Neural progenitor cell (in vitro differentiated cells): ENCODE results near the gene EPHB1. TPM values are rescaled to one million over a fixed set of nuclear protein-coding genes. Genes with fewer than 3 reads are reported as not detected.

ENCODE experiments used
- DNase-seq: peaks from one replicate; pipeline ENCODE4 v3.0.0-alpha.2; 2016; ENCODE audit warnings: low spot score
- H2AFZ ChIP-seq: fragments of 200-600 bp; sonication (generic); replicated peaks from 2 replicates; pipeline ENCODE4 v1.6.1; 2016; ENCODE audit warnings: antibody characterized with exemption
- H3F3A ChIP-seq: fragments of 200-600 bp; sonication (generic); 2 replicates; pipeline ENCODE4 v1.6.1; 2016; ENCODE audit warnings: antibody characterized with exemption, low read depth
- H3K27ac ChIP-seq: fragments of 200-600 bp; sonication (generic); 2 replicates; pipeline ENCODE4 v1.5.1; 2016; ENCODE audit warnings: mild to moderate bottlenecking
- H3K27me3 ChIP-seq: fragments of 200-600 bp; sonication (generic); 2 replicates; pipeline ENCODE4 v1.6.1; 2016; ENCODE audit warnings: mild to moderate bottlenecking, moderate library complexity
- H3K36me3 ChIP-seq: fragments of 200-600 bp; sonication (generic); 2 replicates; pipeline ENCODE4 v1.5.1; 2016
- H3K4me1 ChIP-seq: fragments of 200-600 bp; sonication (generic); 2 replicates; pipeline ENCODE4 v1.6.1; 2016; ENCODE audit warnings: mixed run types
- H3K4me2 ChIP-seq: fragments of 200-600 bp; sonication (generic); 2 replicates; pipeline ENCODE4 v1.6.1; 2016
- H3K4me3 ChIP-seq: fragments of 200-600 bp; sonication (generic); 2 replicates; pipeline ENCODE4 v1.5.1; 2016
- H3K79me2 ChIP-seq: fragments of 200-600 bp; sonication (generic); 2 replicates; pipeline ENCODE4 v1.6.1; 2016; ENCODE audit warnings: low read depth
- H3K9ac ChIP-seq: fragments of 200-600 bp; sonication (generic); 2 replicates; pipeline ENCODE4 v1.6.1; 2016
- H3K9me3 ChIP-seq: fragments of 200-600 bp; sonication (generic); 2 replicates; pipeline ENCODE4 v1.5.1; 2016; ENCODE audit warnings: low read depth
- H4K20me1 ChIP-seq: fragments of 200-600 bp; sonication (generic); 2 replicates; pipeline ENCODE4 v1.6.1; 2016; ENCODE audit warnings: low read depth
- H3K27ac Mint-ChIP-seq: 3 replicates; pipeline ENCODE4 v1.8.0; 2021; ENCODE audit warnings: mixed read lengths
- H3K27me3 Mint-ChIP-seq: 2 replicates; pipeline ENCODE4 v1.8.0; 2022; ENCODE audit warnings: low read depth, mild to moderate bottlenecking, inconsistent platforms, moderate library complexity, mixed read lengths; ENCODE audit not compliant: insufficient read depth
- H3K36me3 Mint-ChIP-seq: 3 replicates; pipeline ENCODE4 v1.8.0; 2021; ENCODE audit warnings: mixed read lengths
- H3K4me1 Mint-ChIP-seq: 3 replicates; pipeline ENCODE4 v1.8.0; 2021; ENCODE audit warnings: mixed read lengths
- H3K4me3 Mint-ChIP-seq: 3 replicates; pipeline ENCODE4 v1.8.0; 2021; ENCODE audit warnings: mild to moderate bottlenecking, moderate library complexity, mixed read lengths
- H3K9me3 Mint-ChIP-seq: 3 replicates; pipeline ENCODE4 v1.8.0; 2020; ENCODE audit warnings: mixed read lengths
- CTCF ChIP-seq: fragments of 200-600 bp; sonication (generic); IDR thresholded peaks from 2 replicates; pipeline ENCODE4 v1.5.1; 2017; ENCODE audit warnings: antibody characterized with exemption, mild to moderate bottlenecking
- EZH2 ChIP-seq: fragments of 200-600 bp; sonication (generic); IDR thresholded peaks from 2 replicates; pipeline ENCODE4 v1.6.1; 2017; ENCODE audit warnings: antibody characterized with exemption, mild to moderate bottlenecking, moderate library complexity
- EZH2phosphoT487 ChIP-seq: fragments of 200-600 bp; sonication (generic); IDR thresholded peaks from 2 replicates; pipeline ENCODE4 v1.6.1; 2017; ENCODE audit warnings: antibody characterized with exemption
- total RNA-seq: library from RNA; depleted of rRNA; stranded (reverse); fragments of >200 nt; gene quantifications from 2 replicates; pipeline ENCODE4 v1.2.3, GENCODE V29; 2015; ENCODE audit warnings: low replicate concordance

Gene EPHB1
- total RNA-seq, 1 donor from 2014 or later = 9.1 TPM

- Mint-ChIP-seq H3K9me3 (no peaks in the 10 kb centered on the region), H3K27me3 (peaks cover 15% of the 10 kb centered on the region), H3K4me1 (peaks cover 3% of the 10 kb centered on the region), H3K4me3 (no peak overlapping the region), H3K36me3 (no peaks in the 10 kb centered on the region), H3K27ac (no peak overlapping the region)
- Histone ChIP-seq H3K36me3 (no peaks in the 10 kb centered on the region), H3K27me3 (peaks cover 67% of the 10 kb centered on the region), H3K79me2 (no peaks in the 10 kb centered on the region), H3F3A (no peaks in the 10 kb centered on the region), H4K20me1 (no peaks in the 10 kb centered on the region), H3K9me3 (no peaks in the 10 kb centered on the region), H3K27ac (no peak overlapping the region), H3K4me1 (no peaks in the 10 kb centered on the region), H3K4me2 (no peak overlapping the region), H3K4me3 (no peak overlapping the region), H2AFZ (no peak overlapping the region), H3K9ac (no peak overlapping the region)
- no peak for DNase-seq
- TF ChIP-seq CTCF (no peak), EZH2phosphoT487 (no peak), EZH2 (no peak)
Observed at GRCh38 chr3:134790065-134790464, 5.0 kb upstream of the EPHB1 start.

GRCh38 chr3:134791992-134792391 is 3.1 kb upstream of the EPHB1 start:
- Mint-ChIP-seq H3K27me3 (peaks cover 20% of the 10 kb centered on the region), H3K4me3 (no peak overlapping the region), H3K27ac (no peak overlapping the region), H3K9me3 (no peaks in the 10 kb centered on the region), H3K4me1 (peaks cover 5% of the 10 kb centered on the region), H3K36me3 (no peaks in the 10 kb centered on the region)
- Histone ChIP-seq H3K36me3 (no peaks in the 10 kb centered on the region), H3K27ac (no peak overlapping the region), H3K4me2 (no peak overlapping the region), H3F3A (no peaks in the 10 kb centered on the region), H3K79me2 (no peaks in the 10 kb centered on the region), H2AFZ (no peak overlapping the region), H3K4me1 (peaks cover 2% of the 10 kb centered on the region), H3K4me3 (no peak overlapping the region), H3K9ac (no peak overlapping the region), H3K27me3 (peaks cover 74% of the 10 kb centered on the region), H3K9me3 (no peaks in the 10 kb centered on the region), H4K20me1 (no peaks in the 10 kb centered on the region)
- TF ChIP-seq CTCF (no peak), EZH2phosphoT487 (no peak), EZH2 (no peak)
- no peak for DNase-seq

- no peak overlapping the region for H3K4me2 ChIP-seq
- Mint-ChIP-seq H3K4me3 (no peak overlapping the region), H3K36me3 (no peaks in the 10 kb centered on the region), H3K9me3 (no peaks in the 10 kb centered on the region), H3K27ac (peak overlapping the region; percentile 31), H3K27me3 (peaks cover 26% of the 10 kb centered on the region), H3K4me1 (peaks cover 12% of the 10 kb centered on the region)
- H3K27ac ChIP-seq = no peak overlapping the region
- H3K27me3 ChIP-seq = peaks cover 75% of the 10 kb centered on the region
- no peak overlapping the region for H3K4me3 ChIP-seq
- H3K4me1 ChIP-seq = peaks cover 10% of the 10 kb centered on the region
- no peak overlapping the region for H2AFZ ChIP-seq
- no peaks in the 10 kb centered on the region for H3F3A ChIP-seq
- H3K79me2 ChIP-seq = peaks cover 6% of the 10 kb centered on the region
- H3K9me3 ChIP-seq = no peaks in the 10 kb centered on the region
- no peaks in the 10 kb centered on the region for H4K20me1 ChIP-seq
- H3K36me3 ChIP-seq = no peaks in the 10 kb centered on the region
- DNase-seq = no peak
- H3K9ac ChIP-seq = no peak overlapping the region
- TF ChIP-seq EZH2 = no peak
- no peak for TF ChIP-seq EZH2phosphoT487
- TF ChIP-seq CTCF = no peak
Observed at GRCh38 chr3:134792700-134793099, 2.4 kb upstream of the EPHB1 start.
